ENCODE measurements around the gene UPK1A. TPM values are rescaled to one million over a fixed set of nuclear protein-coding genes. Genes with fewer than 3 reads are reported as not detected.

UPK1A gene
- total and polyA plus RNA-seq, 9 of the 15 experiments (the other 6 are each of a cell fraction or from before 2014, with no cell fraction given) = 0.06 to 0.13 TPM; not detected in 7

DNA sequence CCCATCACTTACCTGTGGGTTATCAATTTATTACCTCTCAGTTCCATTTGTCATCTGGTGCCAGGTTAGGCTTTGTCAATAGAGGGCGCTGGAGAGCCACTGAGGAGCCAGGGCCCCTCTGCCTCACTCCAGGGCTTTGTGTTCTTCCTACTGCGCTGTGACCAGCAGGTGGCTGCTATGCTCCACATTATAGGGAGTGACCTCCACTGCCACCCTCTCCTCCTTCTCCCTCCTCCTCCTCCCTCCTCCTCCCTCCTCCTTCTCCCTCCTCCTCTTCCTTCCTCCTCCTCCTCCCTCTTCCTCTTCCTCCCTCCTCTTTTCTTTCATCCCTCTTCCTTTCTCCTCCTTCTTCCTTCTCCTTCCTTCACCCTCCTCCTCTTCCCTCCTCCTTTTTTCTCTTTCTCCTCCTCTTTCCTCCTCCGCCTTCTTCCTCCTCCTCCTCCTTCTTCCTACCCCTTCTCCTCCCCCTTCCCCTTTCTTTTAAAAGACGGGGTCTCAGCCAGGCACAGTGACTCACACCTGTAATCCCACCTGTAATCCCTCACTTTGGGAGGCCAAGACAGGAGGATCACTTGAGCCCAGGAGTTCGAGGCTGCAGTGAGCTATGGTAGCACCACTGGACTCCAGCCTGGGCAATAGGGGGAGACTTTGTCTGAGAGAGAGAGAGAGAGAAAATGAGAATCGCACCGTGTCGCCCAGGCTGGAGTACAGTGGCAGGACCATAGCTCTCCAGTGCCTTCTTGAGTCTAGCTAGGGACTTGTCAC is 27.7 kb downstream of the UPK1A start (continued):
- TF ChIP-seq, protein P1, sequence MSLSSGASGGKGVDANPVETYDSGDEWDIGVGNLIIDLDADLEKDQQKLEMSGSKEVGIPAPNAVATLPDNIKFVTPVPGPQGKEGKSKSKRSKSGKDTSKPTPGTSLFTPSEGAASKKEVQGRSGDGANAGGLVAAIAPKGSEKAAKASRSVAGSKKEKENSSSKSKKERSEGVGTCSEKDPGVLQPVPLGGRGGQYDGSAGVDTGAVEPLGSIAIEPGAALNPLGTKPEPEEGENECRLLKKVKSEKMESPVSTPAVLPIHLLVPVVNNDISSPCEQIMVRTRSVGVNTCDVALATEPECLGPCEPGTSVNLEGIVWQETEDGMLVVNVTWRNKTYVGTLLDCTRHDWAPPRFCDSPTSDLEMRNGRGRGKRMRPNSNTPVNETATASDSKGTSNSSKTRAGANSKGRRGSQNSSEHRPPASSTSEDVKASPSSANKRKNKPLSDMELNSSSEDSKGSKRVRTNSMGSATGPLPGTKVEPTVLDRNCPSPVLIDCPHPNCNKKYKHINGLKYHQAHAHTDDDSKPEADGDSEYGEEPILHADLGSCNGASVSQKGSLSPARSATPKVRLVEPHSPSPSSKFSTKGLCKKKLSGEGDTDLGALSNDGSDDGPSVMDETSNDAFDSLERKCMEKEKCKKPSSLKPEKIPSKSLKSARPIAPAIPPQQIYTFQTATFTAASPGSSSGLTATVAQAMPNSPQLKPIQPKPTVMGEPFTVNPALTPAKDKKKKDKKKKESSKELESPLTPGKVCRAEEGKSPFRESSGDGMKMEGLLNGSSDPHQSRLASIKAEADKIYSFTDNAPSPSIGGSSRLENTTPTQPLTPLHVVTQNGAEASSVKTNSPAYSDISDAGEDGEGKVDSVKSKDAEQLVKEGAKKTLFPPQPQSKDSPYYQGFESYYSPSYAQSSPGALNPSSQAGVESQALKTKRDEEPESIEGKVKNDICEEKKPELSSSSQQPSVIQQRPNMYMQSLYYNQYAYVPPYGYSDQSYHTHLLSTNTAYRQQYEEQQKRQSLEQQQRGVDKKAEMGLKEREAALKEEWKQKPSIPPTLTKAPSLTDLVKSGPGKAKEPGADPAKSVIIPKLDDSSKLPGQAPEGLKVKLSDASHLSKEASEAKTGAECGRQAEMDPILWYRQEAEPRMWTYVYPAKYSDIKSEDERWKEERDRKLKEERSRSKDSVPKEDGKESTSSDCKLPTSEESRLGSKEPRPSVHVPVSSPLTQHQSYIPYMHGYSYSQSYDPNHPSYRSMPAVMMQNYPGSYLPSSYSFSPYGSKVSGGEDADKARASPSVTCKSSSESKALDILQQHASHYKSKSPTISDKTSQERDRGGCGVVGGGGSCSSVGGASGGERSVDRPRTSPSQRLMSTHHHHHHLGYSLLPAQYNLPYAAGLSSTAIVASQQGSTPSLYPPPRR (CRISPR knock-in tag; IDR thresholded peaks at IDR 0.05; ENCODE audit: borderline replicate concordance) = 0 out of 2 replicates have a peak, but pooled peaks have one; percentile 29
- peak; percentile 99 for TF ChIP-seq THRAP3 (IDR thresholded peaks at IDR 0.05; ENCODE audit: borderline replicate concordance)
- no peak for TF ChIP-seq DMBX1 (CRISPR knock-in tag; IDR thresholded peaks at IDR 0.05; ENCODE audit: borderline replicate concordance)
- TF ChIP-seq, protein P2, sequence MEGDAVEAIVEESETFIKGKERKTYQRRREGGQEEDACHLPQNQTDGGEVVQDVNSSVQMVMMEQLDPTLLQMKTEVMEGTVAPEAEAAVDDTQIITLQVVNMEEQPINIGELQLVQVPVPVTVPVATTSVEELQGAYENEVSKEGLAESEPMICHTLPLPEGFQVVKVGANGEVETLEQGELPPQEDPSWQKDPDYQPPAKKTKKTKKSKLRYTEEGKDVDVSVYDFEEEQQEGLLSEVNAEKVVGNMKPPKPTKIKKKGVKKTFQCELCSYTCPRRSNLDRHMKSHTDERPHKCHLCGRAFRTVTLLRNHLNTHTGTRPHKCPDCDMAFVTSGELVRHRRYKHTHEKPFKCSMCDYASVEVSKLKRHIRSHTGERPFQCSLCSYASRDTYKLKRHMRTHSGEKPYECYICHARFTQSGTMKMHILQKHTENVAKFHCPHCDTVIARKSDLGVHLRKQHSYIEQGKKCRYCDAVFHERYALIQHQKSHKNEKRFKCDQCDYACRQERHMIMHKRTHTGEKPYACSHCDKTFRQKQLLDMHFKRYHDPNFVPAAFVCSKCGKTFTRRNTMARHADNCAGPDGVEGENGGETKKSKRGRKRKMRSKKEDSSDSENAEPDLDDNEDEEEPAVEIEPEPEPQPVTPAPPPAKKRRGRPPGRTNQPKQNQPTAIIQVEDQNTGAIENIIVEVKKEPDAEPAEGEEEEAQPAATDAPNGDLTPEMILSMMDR (IDR thresholded peaks at IDR 0.05 in 2 of 3, conservative IDR thresholded peaks at IDR 0.05 in 1 of 3; ENCODE audit: insufficient read depth in 2 of 3, low read depth in 1 of 3, low read length in 3 of 3) = peak; percentile 98 to 99 (median 99)
- peak; percentile 97 to 99 for TF ChIP-seq RAD21 (CRISPR knock-in tag; conservative IDR thresholded peaks at IDR 0.05 in 1 of 2, IDR thresholded peaks at IDR 0.05 in 1 of 2)
- peak; percentile 60 for TF ChIP-seq MTA2 (IDR thresholded peaks at IDR 0.05; ENCODE audit: low read depth)
- TF ChIP-seq CREBBP (IDR thresholded peaks at IDR 0.05; ENCODE audit: low read depth, low read length) = no peak
- TF ChIP-seq CBX1 (IDR thresholded peaks at IDR 0.05; ENCODE audit: low read depth) = no peak
- TF ChIP-seq FOXJ3 (CRISPR knock-in tag; IDR thresholded peaks at IDR 0.05) = no peak
- no peak for TF ChIP-seq TAF1 (IDR thresholded peaks at IDR 0.05; ENCODE audit: control insufficient read depth, extremely low read depth, insufficient read depth, low read length, severe bottlenecking)
- TF ChIP-seq FOXK1 (CRISPR knock-in tag; IDR thresholded peaks at IDR 0.05; ENCODE audit: borderline replicate concordance) = no peak
- peak; percentile 76 for TF ChIP-seq SP1 (CRISPR knock-in tag; IDR thresholded peaks at IDR 0.05)
- TF ChIP-seq, protein P3, sequence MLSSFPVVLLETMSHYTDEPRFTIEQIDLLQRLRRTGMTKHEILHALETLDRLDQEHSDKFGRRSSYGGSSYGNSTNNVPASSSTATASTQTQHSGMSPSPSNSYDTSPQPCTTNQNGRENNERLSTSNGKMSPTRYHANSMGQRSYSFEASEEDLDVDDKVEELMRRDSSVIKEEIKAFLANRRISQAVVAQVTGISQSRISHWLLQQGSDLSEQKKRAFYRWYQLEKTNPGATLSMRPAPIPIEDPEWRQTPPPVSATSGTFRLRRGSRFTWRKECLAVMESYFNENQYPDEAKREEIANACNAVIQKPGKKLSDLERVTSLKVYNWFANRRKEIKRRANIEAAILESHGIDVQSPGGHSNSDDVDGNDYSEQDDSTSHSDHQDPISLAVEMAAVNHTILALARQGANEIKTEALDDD (IDR thresholded peaks at IDR 0.05) = peak; percentile 20; the same call in 1 of the 2 replicates
- TF ChIP-seq LEF1 (IDR thresholded peaks at IDR 0.05) = 0 out of 2 replicates have a peak, but pooled peaks have one; percentile 25
- TF ChIP-seq ARHGAP35 (IDR thresholded peaks at IDR 0.05; ENCODE audit: partially characterized antibody) = peak; percentile 77
- TF ChIP-seq CTBP1 (IDR thresholded peaks at IDR 0.05; ENCODE audit: borderline replicate concordance) = peak; percentile 48; the same call in 1 of the 2 replicates
- TF ChIP-seq KAT8 (IDR thresholded peaks at IDR 0.05; ENCODE audit: low read depth) = no peak
- TF ChIP-seq, protein P4, sequence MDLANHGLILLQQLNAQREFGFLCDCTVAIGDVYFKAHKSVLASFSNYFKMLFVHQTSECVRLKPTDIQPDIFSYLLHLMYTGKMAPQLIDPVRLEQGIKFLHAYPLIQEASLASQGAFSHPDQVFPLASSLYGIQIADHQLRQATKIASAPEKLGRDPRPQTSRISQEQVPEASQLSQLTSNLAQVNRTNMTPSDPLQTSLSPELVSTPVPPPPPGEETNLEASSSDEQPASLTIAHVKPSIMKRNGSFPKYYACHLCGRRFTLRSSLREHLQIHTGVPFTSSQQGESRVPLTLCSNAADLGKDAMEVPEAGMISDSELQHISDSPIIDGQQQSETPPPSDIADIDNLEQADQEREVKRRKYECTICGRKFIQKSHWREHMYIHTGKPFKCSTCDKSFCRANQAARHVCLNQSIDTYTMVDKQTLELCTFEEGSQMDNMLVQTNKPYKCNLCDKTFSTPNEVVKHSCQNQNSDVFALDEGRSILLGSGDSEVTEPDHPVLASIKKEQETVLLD (IDR thresholded peaks at IDR 0.05) = 0 out of 2 replicates have a peak, but pooled peaks have one; percentile 42

All from K562 (cell line).